Immature natural killer cell (primary cell): Measurements from ENCODE around the gene ZNF652. TPM values are rescaled to one million over a fixed set of nuclear protein-coding genes. Genes with fewer than 3 reads are reported as not detected.

Experiments used
- DNase-seq, 3 donors: peaks; one replicate each; pipeline ENCODE4 v3.0.0; 2022; ENCODE audit warnings: mixed read lengths in 1 of 3
- H3K27ac Mint-ChIP-seq, 6 donors: one replicate each; pipeline ENCODE4 v1.8.0; 2020; ENCODE audit warnings: mixed read lengths in 6 of 6, mild to moderate bottlenecking in 5 of 6, inconsistent platforms in 4 of 6, moderate library complexity in 3 of 6
- H3K27me3 Mint-ChIP-seq, 3 donors: one replicate each; pipeline ENCODE4 v1.8.0; 2020 to 2021; ENCODE audit warnings: low read depth in 3 of 3, mild to moderate bottlenecking in 3 of 3, mixed read lengths in 3 of 3, moderate library complexity in 3 of 3, inconsistent platforms in 1 of 3
- H3K36me3 Mint-ChIP-seq, 3 donors: one replicate each; pipeline ENCODE4 v1.8.0; 2020; ENCODE audit warnings: mixed read lengths in 3 of 3, inconsistent platforms in 2 of 3, mild to moderate bottlenecking in 2 of 3
- H3K4me1 Mint-ChIP-seq, 2 donors: one replicate each; pipeline ENCODE4 v1.8.0; 2020; ENCODE audit warnings: inconsistent platforms in 2 of 2, mild to moderate bottlenecking in 2 of 2, mixed read lengths in 2 of 2, moderate library complexity in 1 of 2
- H3K4me3 Mint-ChIP-seq, 5 donors: one replicate each; pipeline ENCODE4 v1.8.0; 2020; ENCODE audit warnings: mild to moderate bottlenecking in 5 of 5, mixed read lengths in 5 of 5, inconsistent platforms in 3 of 5, moderate library complexity in 3 of 5
- H3K9me3 Mint-ChIP-seq, 6 donors: one replicate each; pipeline ENCODE4 v1.8.0; 2020; ENCODE audit warnings: mild to moderate bottlenecking in 6 of 6, mixed read lengths in 6 of 6, inconsistent platforms in 4 of 6, moderate library complexity in 3 of 6
- polyA plus RNA-seq, 3 donors: library from polyadenylated mRNA; unstranded; fragments of 300-500 nt; fragmentation: Illumina TruSeq; gene quantifications; one replicate each; pipeline ENCODE4 v1.2.3, GENCODE V29; 2021

ZNF652 gene
- polyA plus RNA-seq = 10 to 100 TPM in 2 of 3 donors, 1 to 10 TPM in 1; 9.7 to 25.8 (median 16.0) TPM

DNA sequence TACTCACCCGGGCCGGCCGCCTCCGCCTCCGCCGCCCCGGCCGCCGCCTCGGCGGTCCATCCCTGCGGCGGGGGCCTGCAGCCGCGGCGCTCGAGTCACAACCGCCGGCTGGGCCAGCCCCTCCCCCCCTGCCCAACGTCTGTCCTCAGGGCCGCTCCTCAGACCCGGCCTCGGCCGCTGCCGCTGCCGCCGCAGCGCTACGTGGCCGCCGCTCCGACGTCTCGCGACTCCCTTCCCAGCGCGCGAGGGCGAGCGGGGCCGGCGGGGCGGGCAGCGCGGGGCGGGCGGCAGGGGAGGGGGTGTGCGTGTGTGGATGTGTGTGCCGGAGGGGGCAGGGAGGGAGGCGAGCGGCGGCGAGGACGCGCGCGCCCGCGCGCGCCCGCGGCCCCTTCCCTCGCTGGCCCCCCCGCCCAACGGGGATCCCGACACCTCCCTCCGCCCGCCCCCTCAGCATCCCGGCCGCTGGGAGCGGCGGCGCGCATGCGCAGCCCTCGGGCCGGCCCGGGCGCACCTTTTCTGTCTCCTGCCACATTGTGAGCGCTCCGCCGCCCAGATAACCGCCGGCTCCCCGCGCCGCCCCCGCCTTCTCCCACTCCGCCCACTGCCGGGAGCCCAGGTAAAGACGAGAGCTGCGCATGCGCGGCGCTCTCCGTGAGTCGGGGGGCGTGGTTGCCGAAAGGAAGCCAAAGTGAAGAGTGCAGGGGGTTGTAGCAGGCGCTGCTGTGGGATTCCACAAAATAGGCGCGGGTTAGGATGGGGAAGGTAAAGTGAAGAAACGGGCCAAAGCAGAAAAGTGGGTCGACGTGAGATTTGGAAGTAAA lies at the start of gene ZNF652:
Gene ZNF652 (minus strand): TSS at position 349 of the 821 bp plus-strand sequence. CDS start 44,525 bp downstream, outside the sequence.
- H3K36me3 Mint-ChIP-seq = peaks cover 0 to 5% (median 0%) of the 10 kb centered on the region in 3 donors
- DNase-seq = peak; percentile 86 to 90 (median 88)
- H3K4me1 Mint-ChIP-seq = peaks cover 67 to 69% of the 10 kb centered on the region in 2 donors
- peaks cover 14 to 17% (median 15%) of the 10 kb centered on the region in 3 donors for H3K27me3 Mint-ChIP-seq
- peak within 1 kb of the TSS; percentile 90 to 98 (median 96) for H3K27ac Mint-ChIP-seq
- peak within 1 kb of the TSS; percentile 92 to 97 (median 93) for H3K4me3 Mint-ChIP-seq
- no peaks in the 10 kb centered on the region for H3K9me3 Mint-ChIP-seq

DNA sequence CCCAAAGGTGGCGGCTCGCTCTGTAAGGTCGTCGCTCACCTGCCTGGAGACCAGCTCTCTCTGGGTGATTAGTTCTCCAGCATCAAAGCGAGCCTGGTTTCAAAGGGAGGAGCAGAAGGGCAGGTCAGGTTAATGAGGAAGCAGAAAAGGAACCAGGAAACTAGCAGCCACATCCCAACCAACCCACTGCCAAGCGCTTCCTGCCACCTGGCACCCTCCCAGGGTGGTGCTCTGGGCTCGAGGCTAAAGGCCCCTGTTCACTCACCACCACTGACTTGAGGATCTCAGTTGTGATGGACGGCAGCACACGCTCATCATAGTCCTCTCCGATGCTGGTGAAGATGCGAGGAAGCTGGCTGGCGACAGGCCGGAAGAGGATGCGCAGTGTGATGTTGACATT lies 47.0 kb upstream of the ZNF652 start:
- Mint-ChIP-seq H3K9me3 (no peaks in the 10 kb centered on the region), H3K27ac (peak overlapping the region in 2 of 6 donors; percentile 43 to 71), H3K4me1 (peaks cover 53 to 56% of the 10 kb centered on the region in 2 donors), H3K27me3 (peaks cover 1 to 5% (median 2%) of the 10 kb centered on the region in 3 donors), H3K36me3 (peaks cover 33 to 58% (median 44%) of the 10 kb centered on the region in 3 donors), H3K4me3 (no peak overlapping the region)
- DNase-seq = no peak

DNA sequence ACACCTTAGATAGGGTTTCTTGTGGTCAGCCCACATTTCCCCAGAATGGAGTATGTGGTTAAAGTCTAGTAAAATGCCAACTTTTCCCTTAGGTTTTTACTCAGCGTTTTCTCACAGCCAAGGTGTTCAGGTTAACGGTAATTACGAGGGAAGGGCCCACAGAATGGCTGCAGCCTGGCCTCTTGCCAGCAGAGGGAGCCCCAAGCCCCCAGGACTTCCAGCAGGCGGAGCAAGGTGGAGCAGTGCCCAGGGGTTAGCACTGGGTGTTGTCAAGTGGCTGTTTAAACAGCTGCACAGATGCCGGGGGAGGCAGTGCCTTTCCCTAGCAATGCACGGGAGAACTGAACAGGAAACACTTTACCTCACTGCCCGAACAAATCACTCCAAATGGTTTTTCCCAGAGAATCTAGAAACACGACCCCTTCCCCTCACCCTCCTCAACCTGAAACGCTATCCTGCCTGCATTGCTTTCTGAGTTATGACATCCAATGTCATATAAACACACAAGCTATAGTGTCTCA lies 46.0 kb upstream of the ZNF652 start:
- DNase-seq = peak; percentile 75 to 80 (median 79)
- no peaks in the 10 kb centered on the region for H3K9me3 Mint-ChIP-seq
- H3K27me3 Mint-ChIP-seq = peaks cover 1 to 10% (median 8%) of the 10 kb centered on the region in 3 donors
- H3K36me3 Mint-ChIP-seq = peaks cover 33 to 58% (median 44%) of the 10 kb centered on the region in 3 donors
- peak overlapping the region in 4 of 5 donors; percentile 42 to 71 (median 57) for H3K4me3 Mint-ChIP-seq
- peak overlapping the region; percentile 66 to 91 (median 76) for H3K27ac Mint-ChIP-seq
- peaks cover 57 to 61% of the 10 kb centered on the region in 2 donors for H3K4me1 Mint-ChIP-seq

DNA sequence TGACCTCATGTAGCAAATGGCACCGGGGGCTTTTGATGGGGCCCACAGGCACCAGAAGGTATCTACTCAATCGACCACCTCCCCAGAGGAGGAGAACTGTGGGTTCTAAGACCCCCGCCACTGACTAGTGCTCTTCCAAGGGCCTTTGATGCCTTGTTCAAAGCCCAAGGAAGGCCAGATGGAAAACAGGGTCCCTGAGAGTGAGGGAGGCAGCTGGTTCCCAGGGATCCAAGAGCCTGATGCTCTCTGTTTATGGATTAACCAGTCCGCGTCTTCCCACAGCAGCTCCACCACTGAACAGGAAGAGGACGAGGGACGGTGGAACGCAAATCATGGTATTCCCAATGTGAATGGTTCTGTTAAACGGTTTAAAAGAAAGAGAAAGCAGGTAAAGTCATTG lies 45.0 kb upstream of the ZNF652 start:
- Mint-ChIP-seq H3K4me3 (no peak overlapping the region), H3K4me1 (peaks cover 67 to 71% of the 10 kb centered on the region in 2 donors), H3K27me3 (peaks cover 0 to 12% (median 8%) of the 10 kb centered on the region in 3 donors), H3K36me3 (peaks cover 28 to 55% (median 40%) of the 10 kb centered on the region in 3 donors), H3K27ac (peak overlapping the region in 4 of 6 donors; percentile 35 to 98 (median 44)), H3K9me3 (no peaks in the 10 kb centered on the region)
- DNase-seq = no peak

DNA sequence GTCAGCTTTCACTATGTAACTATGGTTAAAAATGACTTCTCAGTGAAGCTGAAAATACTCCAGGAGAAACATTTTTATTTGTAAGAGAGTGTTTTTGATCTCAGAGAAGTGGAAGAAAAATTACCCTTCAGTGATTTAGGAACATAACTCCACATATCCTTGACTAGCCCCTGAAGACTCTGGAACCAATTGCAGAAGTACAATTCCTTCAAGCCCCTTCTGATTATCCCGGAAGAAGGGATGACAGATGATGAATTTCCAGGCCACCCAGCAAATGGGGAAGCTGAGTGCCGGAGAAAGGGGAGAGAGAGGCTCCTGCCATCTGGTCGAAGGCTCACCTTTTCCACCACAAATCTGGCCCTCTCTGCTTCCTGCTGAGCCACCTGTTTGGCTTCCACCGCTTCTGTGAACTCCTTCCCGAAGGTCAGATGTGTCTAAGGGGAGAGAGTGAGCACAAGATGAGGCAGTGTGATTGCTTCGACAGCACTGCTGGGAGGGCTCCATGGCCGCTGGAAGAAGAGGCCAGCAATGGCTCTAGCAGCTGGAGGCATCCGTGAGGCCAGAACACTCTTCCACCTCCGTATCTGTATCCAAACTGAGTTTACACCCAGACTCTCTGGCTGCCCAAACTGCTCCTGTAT lies 44.5 kb upstream of the ZNF652 start:
- DNase-seq = no peak
- Mint-ChIP-seq H3K36me3 (peaks cover 23 to 50% (median 34%) of the 10 kb centered on the region in 3 donors), H3K4me3 (no peak overlapping the region), H3K27ac (peak overlapping the region in 5 of 6 donors; percentile 64 to 98 (median 94)), H3K9me3 (no peaks in the 10 kb centered on the region), H3K27me3 (peaks cover 0 to 12% (median 8%) of the 10 kb centered on the region in 3 donors), H3K4me1 (peaks cover 70 to 76% of the 10 kb centered on the region in 2 donors)

DNA sequence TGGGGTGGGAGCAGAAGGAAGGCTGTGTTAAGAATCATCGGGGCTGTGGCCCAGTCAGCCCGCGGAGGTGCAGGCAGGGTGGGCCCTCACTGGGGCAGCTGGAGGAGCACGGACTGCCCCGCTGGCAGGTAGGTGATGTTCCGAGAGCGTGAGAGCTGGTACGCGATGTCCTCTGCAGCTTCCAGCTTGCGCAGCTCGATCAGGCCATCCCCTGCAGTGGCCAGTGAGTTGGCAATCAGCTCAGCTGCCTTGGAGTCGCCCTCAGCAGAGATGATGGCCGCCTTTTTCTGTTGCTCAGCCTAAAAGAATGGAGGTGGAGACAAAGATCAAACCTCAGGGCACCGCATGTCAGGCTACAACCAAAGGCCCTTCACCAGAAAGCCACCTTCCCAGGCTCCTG lies 42.9 kb upstream of the ZNF652 start:
- H3K27ac Mint-ChIP-seq = peak overlapping the region; percentile 94 to 98 (median 98)
- peaks cover 71 to 79% of the 10 kb centered on the region in 2 donors for H3K4me1 Mint-ChIP-seq

DNA sequence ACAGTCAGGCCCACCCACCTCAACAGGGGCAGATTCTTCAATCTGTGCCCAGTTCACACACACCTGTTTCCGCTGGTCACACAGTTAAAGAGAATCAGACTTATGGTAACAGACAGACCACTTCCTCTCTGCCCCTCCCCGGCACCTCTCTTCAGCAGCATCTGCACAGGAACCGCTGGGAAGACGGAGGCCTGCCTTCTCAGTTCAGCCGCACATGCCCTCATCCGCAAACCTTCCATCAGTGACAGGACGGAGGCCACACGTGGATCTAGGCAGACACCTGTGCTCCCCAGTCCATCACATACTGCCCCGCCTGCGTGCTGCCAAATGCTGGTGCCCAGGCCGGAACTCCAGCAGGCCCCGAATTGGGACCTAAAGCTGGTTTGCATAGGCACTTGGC lies 42.3 kb upstream of the ZNF652 start:
- Mint-ChIP-seq H3K27ac (peak overlapping the region; percentile 94 to 98 (median 98)), H3K36me3 (peaks cover 22 to 40% (median 24%) of the 10 kb centered on the region in 3 donors), H3K4me1 (peaks cover 70 to 79% of the 10 kb centered on the region in 2 donors), H3K27me3 (peaks cover 0 to 13% (median 10%) of the 10 kb centered on the region in 3 donors), H3K9me3 (no peaks in the 10 kb centered on the region), H3K4me3 (peak overlapping the region; percentile 68 to 88 (median 79))
- peak; percentile 75 to 78 (median 77) for DNase-seq

More for the DNA sequence above, 42.9 kb upstream of the ZNF652 start:
- H3K36me3 Mint-ChIP-seq = peaks cover 19 to 40% (median 24%) of the 10 kb centered on the region in 3 donors
- H3K27me3 Mint-ChIP-seq = peaks cover 0 to 12% (median 9%) of the 10 kb centered on the region in 3 donors
- no peak for DNase-seq
- H3K9me3 Mint-ChIP-seq = no peaks in the 10 kb centered on the region
- H3K4me3 Mint-ChIP-seq = peak overlapping the region; percentile 68 to 88 (median 79)

DNA sequence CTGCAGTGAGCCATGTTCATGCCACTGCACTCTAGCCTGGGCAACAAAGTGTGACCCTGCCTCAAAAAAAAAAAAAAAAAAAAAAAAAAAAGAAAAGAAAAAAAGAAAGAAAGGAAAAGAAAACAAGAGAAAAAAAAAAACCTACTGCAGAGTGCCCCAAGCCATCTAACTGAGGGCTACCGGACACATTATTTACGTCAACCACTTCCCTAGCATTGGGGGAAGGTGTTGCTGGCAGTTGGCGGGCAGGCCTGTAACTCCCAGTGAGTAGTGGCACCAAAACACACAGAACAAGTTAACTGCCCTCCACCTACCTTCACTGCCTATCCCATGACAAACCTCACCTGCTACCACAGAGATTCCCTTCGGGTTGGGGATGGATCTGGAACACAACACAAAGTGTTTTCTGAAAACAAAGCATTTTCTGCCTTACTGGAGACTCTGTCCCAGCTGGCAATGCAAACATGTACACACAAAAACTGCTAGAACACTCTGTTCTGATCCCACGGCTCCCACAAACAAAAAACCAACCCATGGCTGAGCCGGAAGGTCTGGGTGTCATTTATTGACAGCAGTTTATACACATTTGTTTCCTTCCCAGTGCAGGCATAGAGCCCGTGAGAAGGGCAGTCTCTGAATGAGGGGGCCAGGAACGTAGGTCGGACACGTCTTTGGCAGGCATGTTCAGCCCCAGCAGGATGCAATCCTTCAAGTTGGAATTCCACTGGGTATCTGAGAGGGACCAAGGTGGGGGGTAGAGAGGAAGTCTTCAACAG lies 41.7 kb upstream of the ZNF652 start:
- peak; percentile 65 to 70 (median 67) for DNase-seq
- Mint-ChIP-seq H3K27ac (peak overlapping the region; percentile 94 to 98 (median 98)), H3K36me3 (peaks cover 22 to 35% (median 24%) of the 10 kb centered on the region in 3 donors), H3K4me1 (peaks cover 65 to 73% of the 10 kb centered on the region in 2 donors), H3K27me3 (peaks cover 0 to 13% (median 10%) of the 10 kb centered on the region in 3 donors), H3K9me3 (no peaks in the 10 kb centered on the region), H3K4me3 (peak overlapping the region; percentile 68 to 88 (median 79))

DNA sequence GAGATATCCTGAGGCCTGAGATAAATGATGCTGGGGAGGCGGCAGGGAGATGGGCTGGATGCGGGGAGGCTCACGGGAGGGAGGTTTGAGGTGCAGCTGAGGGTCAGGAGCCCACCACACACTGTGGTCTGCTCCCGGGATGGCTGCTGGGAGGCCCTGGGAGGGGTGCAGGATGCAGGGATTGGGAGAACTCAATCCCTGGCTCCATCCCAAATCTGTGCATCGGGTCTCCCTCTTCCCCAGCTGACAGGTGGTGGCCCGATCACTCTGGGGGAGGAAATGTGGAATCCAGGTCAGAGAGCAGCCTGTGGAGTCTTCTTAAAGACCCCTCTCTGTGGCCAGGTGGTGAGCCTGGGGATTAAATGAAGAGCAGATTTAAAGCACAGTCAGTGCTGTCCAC lies 40.7 kb upstream of the ZNF652 start:
- DNase-seq = no peak
- Mint-ChIP-seq H3K36me3 (peaks cover 17 to 25% (median 18%) of the 10 kb centered on the region in 3 donors), H3K4me1 (peaks cover 55 to 66% of the 10 kb centered on the region in 2 donors), H3K27ac (peak overlapping the region; percentile 94 to 98 (median 98)), H3K9me3 (no peaks in the 10 kb centered on the region), H3K4me3 (peak overlapping the region in 4 of 5 donors; percentile 68 to 80 (median 76)), H3K27me3 (peaks cover 0 to 13% (median 10%) of the 10 kb centered on the region in 3 donors)

DNA sequence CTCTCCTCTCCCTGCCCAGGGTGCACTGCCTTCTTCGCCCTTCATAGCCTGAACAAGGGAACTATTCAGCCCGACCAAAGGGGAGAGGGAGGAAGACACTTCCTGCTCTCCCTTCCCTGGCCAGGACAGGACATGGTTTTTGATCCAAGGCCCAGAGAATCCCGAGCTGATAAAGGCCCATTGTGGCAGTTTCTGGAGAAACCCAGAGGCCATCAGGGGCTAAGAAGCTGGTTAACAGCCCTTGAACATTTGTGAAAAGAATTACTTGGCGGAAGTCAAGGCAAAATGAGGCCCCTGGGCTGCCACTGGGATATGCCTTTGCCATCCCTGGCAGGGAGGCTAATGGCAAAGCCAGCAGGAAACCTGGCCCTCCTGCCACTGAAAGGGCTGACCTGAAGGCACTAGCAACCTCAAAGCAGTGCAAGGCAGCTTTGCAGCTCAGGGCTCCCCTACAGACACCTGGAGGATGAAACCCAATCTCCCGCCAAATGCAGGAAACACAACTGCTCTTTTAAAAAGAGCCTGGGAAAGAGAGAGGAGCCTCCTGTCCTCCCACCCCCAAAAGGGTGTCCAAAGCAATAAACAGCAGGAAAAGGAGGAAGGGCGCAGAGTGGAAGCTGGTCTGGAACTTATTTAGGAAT lies 40.0 kb upstream of the ZNF652 start:
- peak overlapping the region in 3 of 5 donors; percentile 23 to 68 (median 49) for H3K4me3 Mint-ChIP-seq

DNA sequence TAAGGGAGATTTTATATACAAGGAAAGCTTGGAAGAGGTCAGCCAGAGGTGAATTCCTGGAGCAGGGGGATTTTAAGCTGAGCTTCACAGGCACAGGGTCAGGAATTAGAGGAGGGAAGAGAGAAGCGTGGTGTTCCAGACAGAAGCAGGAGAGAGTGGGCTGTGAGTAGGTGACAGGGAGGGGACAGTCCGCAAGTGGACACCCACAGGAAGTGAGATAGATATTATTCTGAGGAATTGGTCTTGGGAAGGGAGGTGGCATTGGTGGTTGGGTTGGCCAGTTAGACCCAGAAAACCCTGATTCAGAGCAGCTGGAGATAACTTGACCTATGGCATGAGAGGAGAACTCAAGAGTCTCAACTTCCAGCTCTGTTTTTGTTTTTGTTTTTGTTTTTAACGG lies 37.9 kb upstream of the ZNF652 start:
- no peak overlapping the region for H3K4me3 Mint-ChIP-seq
- H3K27ac Mint-ChIP-seq = peak overlapping the region in 2 of 6 donors; percentile 15 to 52
- H3K9me3 Mint-ChIP-seq = no peaks in the 10 kb centered on the region
- peaks cover 36 to 45% of the 10 kb centered on the region in 2 donors for H3K4me1 Mint-ChIP-seq
- peaks cover 5 to 11% (median 6%) of the 10 kb centered on the region in 3 donors for H3K36me3 Mint-ChIP-seq
- H3K27me3 Mint-ChIP-seq = peaks cover 6 to 13% (median 10%) of the 10 kb centered on the region in 3 donors
- DNase-seq = no peak

More for the DNA sequence above, 40.0 kb upstream of the ZNF652 start:
- Mint-ChIP-seq H3K9me3 (no peaks in the 10 kb centered on the region), H3K4me1 (peaks cover 51 to 63% of the 10 kb centered on the region in 2 donors), H3K36me3 (peaks cover 15 to 23% (median 17%) of the 10 kb centered on the region in 3 donors), H3K27ac (peak overlapping the region; percentile 67 to 98 (median 96)), H3K27me3 (peaks cover 2 to 13% (median 10%) of the 10 kb centered on the region in 3 donors)
- no peak for DNase-seq

DNA sequence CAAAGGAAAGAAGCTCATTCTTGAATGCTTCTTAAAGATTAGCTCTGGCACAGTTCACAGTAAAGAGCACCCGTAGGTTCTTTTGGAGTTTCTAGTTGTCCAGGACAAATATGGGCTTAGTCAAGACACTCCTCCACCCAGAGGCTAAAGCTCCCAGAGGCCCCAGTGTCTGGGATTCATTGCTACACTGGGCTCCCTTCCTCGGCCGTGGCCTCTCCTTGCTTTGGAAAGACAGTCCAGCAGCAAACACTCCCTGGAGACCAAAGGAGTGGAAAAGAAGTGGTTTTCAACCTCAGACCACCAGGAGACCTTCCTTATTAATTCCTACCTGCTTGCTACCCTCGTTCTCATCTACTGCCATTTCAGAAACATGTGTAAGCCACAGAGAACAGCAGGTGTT lies 35.5 kb upstream of the ZNF652 start:
- Mint-ChIP-seq H3K4me3 (no peak overlapping the region), H3K27me3 (peaks cover 2 to 6% (median 3%) of the 10 kb centered on the region in 3 donors), H3K4me1 (peaks cover 25 to 32% of the 10 kb centered on the region in 2 donors), H3K9me3 (no peaks in the 10 kb centered on the region), H3K36me3 (peaks cover 0 to 8% (median 0%) of the 10 kb centered on the region in 3 donors), H3K27ac (peak overlapping the region in 1 of 6 donors; percentile 62)
- DNase-seq = no peak
